SK-N-MC (cell line): ENCODE results near the gene ABHD12.

Experiments used
- EZH2 ChIP-seq: fragments of 200-600 bp; sonication (generic); IDR thresholded peaks from one replicate; pipeline ENCODE4 v1.6.1; 2017; ENCODE audit warnings: antibody characterized with exemption
- POLR2AphosphoS5 ChIP-seq: IDR thresholded peaks from 2 replicates; pipeline ENCODE4 v1.6.1; 2012; ENCODE audit warnings: mild to moderate bottlenecking, low read depth, low read length, borderline replicate concordance

GRCh38 chr20:25310268-25310920 is 80.2 kb downstream of the ABHD12 start:
- TF ChIP-seq EZH2 (no peak), POLR2AphosphoS5 (no peak)
